GM23338 (cell line): ENCODE results near the gene CENPK. TPM values are rescaled to one million over a fixed set of nuclear protein-coding genes. Genes with fewer than 3 reads are reported as not detected.

Experiments used
- ATAC-seq: fragments of 200-7000 bp; cut with Tn5 transposase; 3 replicates; pipeline ENCODE4 v1.9.1; 2020
- DNase-seq: peaks from one replicate; pipeline ENCODE4 v3.0.0-alpha.2; 2015; ENCODE audit warnings: low spot score
- H2AFZ ChIP-seq: fragments of 200-600 bp; sonication (generic); 2 replicates; pipeline ENCODE4 v1.8.0; 2016; ENCODE audit warnings: antibody characterized with exemption, mild to moderate bottlenecking, moderate library complexity
- H3F3A ChIP-seq: fragments of 200-600 bp; sonication (generic); replicated peaks from 2 replicates; pipeline ENCODE4 v1.8.0; 2017; ENCODE audit warnings: antibody characterized with exemption, mixed run types, low read depth
- H3K27ac ChIP-seq: fragments of 200-600 bp; sonication (generic); 2 replicates; pipeline ENCODE4 v1.6.1; 2016; ENCODE audit warnings: low read depth
- H3K27me3 ChIP-seq: fragments of 200-600 bp; sonication (generic); 2 replicates; pipeline ENCODE4 v1.8.0; 2016; ENCODE audit warnings: mild to moderate bottlenecking, mixed run types, moderate library complexity; ENCODE audit not compliant: insufficient read depth
- H3K36me3 ChIP-seq: fragments of 200-600 bp; sonication (generic); 2 replicates; pipeline ENCODE4 v1.8.0; 2016; ENCODE audit warnings: mild to moderate bottlenecking; ENCODE audit not compliant: insufficient read depth
- H3K4me1 ChIP-seq: fragments of 200-600 bp; sonication (generic); 2 replicates; pipeline ENCODE4 v1.8.0; 2016; ENCODE audit warnings: mild to moderate bottlenecking, moderate library complexity; ENCODE audit not compliant: insufficient read depth
- H3K4me2 ChIP-seq: fragments of 200-600 bp; sonication (generic); 2 replicates; pipeline ENCODE4 v1.7.1; 2017; ENCODE audit warnings: mixed run types
- H3K4me3 ChIP-seq: fragments of 200-600 bp; sonication (generic); 2 replicates; pipeline ENCODE4 v1.6.1; 2016; ENCODE audit warnings: mixed run types
- H3K79me2 ChIP-seq: fragments of 200-600 bp; sonication (generic); replicated peaks from 2 replicates; pipeline ENCODE4 v1.8.0; 2017; ENCODE audit warnings: mild to moderate bottlenecking; ENCODE audit not compliant: insufficient read depth
- H3K9me2 ChIP-seq: fragments of 200-600 bp; sonication (generic); 2 replicates; pipeline ENCODE4 v1.8.0; 2017; ENCODE audit not compliant: insufficient read depth
- H4K20me1 ChIP-seq: fragments of 200-600 bp; sonication (generic); replicated peaks from 2 replicates; pipeline ENCODE4 v1.8.0; 2017; ENCODE audit warnings: mild to moderate bottlenecking; ENCODE audit not compliant: insufficient read depth
- H3K27ac Mint-ChIP-seq: 2 replicates; pipeline ENCODE4 v1.8.0; 2020; ENCODE audit warnings: inconsistent platforms, mild to moderate bottlenecking, moderate library complexity, mixed read lengths
- H3K27me3 Mint-ChIP-seq: 3 replicates; pipeline ENCODE4 v1.8.0; 2022; ENCODE audit warnings: low read depth, mild to moderate bottlenecking, moderate library complexity, mixed read lengths, inconsistent platforms; ENCODE audit not compliant: insufficient read depth, poor library complexity
- H3K36me3 Mint-ChIP-seq: 3 replicates; pipeline ENCODE4 v1.8.0; 2021; ENCODE audit warnings: low read depth, mild to moderate bottlenecking, inconsistent platforms, moderate library complexity, mixed read lengths
- H3K4me1 Mint-ChIP-seq: 3 replicates; pipeline ENCODE4 v1.8.0; 2020; ENCODE audit warnings: mild to moderate bottlenecking, inconsistent platforms, mixed read lengths
- H3K4me3 Mint-ChIP-seq: 3 replicates; pipeline ENCODE4 v1.8.0; 2021; ENCODE audit warnings: moderate library complexity, mild to moderate bottlenecking, inconsistent platforms, mixed read lengths
- H3K9me3 Mint-ChIP-seq: 3 replicates; pipeline ENCODE4 v1.8.0; 2020; ENCODE audit warnings: moderate library complexity, mild to moderate bottlenecking, inconsistent platforms, mixed read lengths
- CTCF ChIP-seq, 2 experiments: fragments of 200-600 bp in 1 of 2; sonication (generic) in 1 of 2; conservative IDR thresholded peaks; 2 replicates each; pipeline versions ENCODE4 v1.5.1 to v1.6.1; 2016 to 2017; ENCODE audit warnings: antibody characterized with exemption in 2 of 2, low read depth in 2 of 2, mild to moderate bottlenecking in 2 of 2, moderate library complexity in 1 of 2
- EZH2 ChIP-seq: fragments of 200-600 bp; sonication (generic); IDR thresholded peaks from one replicate; pipeline ENCODE4 v1.8.0; 2017; ENCODE audit warnings: antibody characterized with exemption, mild to moderate bottlenecking, low read depth; ENCODE audit not compliant: unreplicated experiment
- JUNB ChIP-seq: IDR thresholded peaks from one replicate; pipeline ENCODE4 v1.6.1; 2016; ENCODE audit warnings: antibody characterized with exemption; ENCODE audit not compliant: unreplicated experiment
- REST ChIP-seq: IDR thresholded peaks from one replicate; pipeline ENCODE4 v1.6.1; 2018; ENCODE audit warnings: antibody characterized with exemption; ENCODE audit not compliant: unreplicated experiment
- STAT1 ChIP-seq: IDR thresholded peaks from one replicate; pipeline ENCODE4 v1.6.1; 2016; ENCODE audit warnings: antibody characterized with exemption; ENCODE audit not compliant: unreplicated experiment
- ZNF331 ChIP-seq: fragments of 250-450 bp; sonication (Bioruptor Pico); IDR thresholded peaks from 2 replicates; pipeline ENCODE4 v1.5.0; 2020; ENCODE audit warnings: low read depth, mild to moderate bottlenecking, moderate library complexity
- ZNF462 ChIP-seq: fragments of 250-450 bp; sonication (Bioruptor Pico); IDR thresholded peaks from 2 replicates; pipeline ENCODE4 v1.5.0; 2020; ENCODE audit warnings: mild to moderate bottlenecking, moderate library complexity
- polyA plus RNA-seq: library from polyadenylated mRNA; unstranded; fragments of >200 nt; fragmentation: Nextera tagmentation; extraction: Ambion mirVana; gene quantifications from 2 replicates; pipeline ENCODE4 v1.2.1, GENCODE V29; 2016
- total RNA-seq: library from RNA; depleted of rRNA; stranded (reverse); fragments of >200 nt; shearing (Covaris generic); gene quantifications from 2 replicates; pipeline ENCODE4 v1.2.3, GENCODE V29; 2014

The CENPK gene
- total and polyA plus RNA-seq, 2 experiments from 2014 or later, result 50.2 to 137 TPM

GRCh38 chr5:65506961-65507360 lies 56.0 kb downstream of the CENPK start:
- Mint-ChIP-seq H3K4me1 (no peaks in the 10 kb centered on the region), H3K27me3 (no peaks in the 10 kb centered on the region), H3K36me3 (peaks cover 3% of the 10 kb centered on the region; the same call in 1 of the 3 replicates), H3K4me3 (no peak overlapping the region), H3K9me3 (no peaks in the 10 kb centered on the region), H3K27ac (peak overlapping the region; percentile 63; the same call in 1 of the 2 replicates)
- H3K36me3 ChIP-seq, result no peaks in the 10 kb centered on the region
- no peaks in the 10 kb centered on the region for H4K20me1 ChIP-seq
- no peaks in the 10 kb centered on the region for H3F3A ChIP-seq
- H2AFZ ChIP-seq, result no peak overlapping the region
- no peak for TF ChIP-seq ZNF462
- no peak for TF ChIP-seq JUNB
- H3K27me3 ChIP-seq, result no peaks in the 10 kb centered on the region
- H3K4me3 ChIP-seq, result no peak overlapping the region
- ATAC-seq (no peak), DNase-seq (no peak)
- no peak overlapping the region for H3K27ac ChIP-seq
- H3K79me2 ChIP-seq, result no peaks in the 10 kb centered on the region
- H3K9me2 ChIP-seq, result no peaks in the 10 kb centered on the region
- H3K4me2 ChIP-seq, result no peak overlapping the region
- no peaks in the 10 kb centered on the region for H3K4me1 ChIP-seq

GRCh38 chr5:65489119-65489518 lies 73.8 kb downstream of the CENPK start:
- Histone ChIP-seq H3K27me3 (no peaks in the 10 kb centered on the region), H3K4me2 (no peak overlapping the region), H2AFZ (no peak overlapping the region), H3F3A (no peaks in the 10 kb centered on the region), H3K4me1 (no peaks in the 10 kb centered on the region), H4K20me1 (no peaks in the 10 kb centered on the region), H3K36me3 (no peaks in the 10 kb centered on the region), H3K4me3 (no peak overlapping the region), H3K27ac (no peak overlapping the region), H3K79me2 (no peaks in the 10 kb centered on the region), H3K9me2 (no peaks in the 10 kb centered on the region)
- no peaks in the 10 kb centered on the region for H3K4me1 Mint-ChIP-seq
- H3K4me3 Mint-ChIP-seq, result no peak overlapping the region
- H3K27ac Mint-ChIP-seq, result no peak overlapping the region
- no peak for ATAC-seq
- peaks cover 8% of the 10 kb centered on the region; the same call in 1 of the 3 replicates for H3K9me3 Mint-ChIP-seq
- TF ChIP-seq EZH2, result no peak
- TF ChIP-seq ZNF331 (CRISPR knock-in tag), result no peak
- no peak for TF ChIP-seq CTCF (conservative IDR thresholded peaks at IDR 0.05; ENCODE audit: low read depth in 2 of 2)
- no peak for TF ChIP-seq STAT1
- TF ChIP-seq REST, result no peak
- H3K36me3 Mint-ChIP-seq, result no peaks in the 10 kb centered on the region; the same call in 2 of the 3 replicates
- no peak for DNase-seq
- H3K27me3 Mint-ChIP-seq, result no peaks in the 10 kb centered on the region
